ENCODE results near the gene JUNB. TPM values are rescaled to one million over a fixed set of nuclear protein-coding genes. Genes with fewer than 3 reads are reported as not detected.
A peak's percentile ranks its signal among the peaks of the same experiment; 100 is the strongest.

JUNB gene
- 100 to 1,000 TPM in 1 of 10 donors, 10 to 100 TPM in 9; 13.8 to 217 (median 45.0) TPM for polyA plus RNA-seq (ENCODE audit: insufficient read length in 10 of 10)
- long read RNA-seq, donor 1, transcript JUNB-201 (1 exons, 1,820 nt), result major isoform, 92 of 92 reads
- long read RNA-seq, donor 1, partial matches to known transcripts, result 0 of 92 reads
- long read RNA-seq, donor 1, other reads (novel, unspliced or antisense), result 0 of 92 reads
- long read RNA-seq, donor 2, transcript JUNB-201 (1 exons, 1,820 nt), result major isoform, 12 of 12 reads
- long read RNA-seq, donor 2, partial matches to known transcripts, result 0 of 12 reads
- long read RNA-seq, donor 2, other reads (novel, unspliced or antisense), result 0 of 12 reads
- long read RNA-seq, donor 3, result 0 reads
- long read RNA-seq, donor 4, transcript JUNB-201 (1 exons, 1,820 nt), result major isoform, 37 of 37 reads
- long read RNA-seq, donor 4, partial matches to known transcripts, result 0 of 37 reads
- long read RNA-seq, donor 4, other reads (novel, unspliced or antisense), result 0 of 37 reads
- long read RNA-seq, donor 5, transcript JUNB-201 (1 exons, 1,820 nt), result major isoform, 278 of 278 reads
- long read RNA-seq, donor 5, partial matches to known transcripts, result 0 of 278 reads
- long read RNA-seq, donor 5, other reads (novel, unspliced or antisense), result 0 of 278 reads
- long read RNA-seq, donor 6, transcript JUNB-201 (1 exons, 1,820 nt), result major isoform, 63 of 63 reads
- long read RNA-seq, donor 6, partial matches to known transcripts, result 0 of 63 reads
- long read RNA-seq, donor 6, other reads (novel, unspliced or antisense), result 0 of 63 reads
- long read RNA-seq, donor 7, transcript JUNB-201 (1 exons, 1,820 nt), result major isoform, 64 of 64 reads
- long read RNA-seq, donor 7, partial matches to known transcripts, result 0 of 64 reads
- long read RNA-seq, donor 7, other reads (novel, unspliced or antisense), result 0 of 64 reads
- long read RNA-seq, donor 8, transcript JUNB-201 (1 exons, 1,820 nt), result major isoform, 39 of 39 reads
- long read RNA-seq, donor 8, partial matches to known transcripts, result 0 of 39 reads
- long read RNA-seq, donor 8, other reads (novel, unspliced or antisense), result 0 of 39 reads
- long read RNA-seq, donor 9, transcript JUNB-201 (1 exons, 1,820 nt), result major isoform, 64 of 64 reads
- long read RNA-seq, donor 9, partial matches to known transcripts, result 0 of 64 reads
- long read RNA-seq, donor 9, other reads (novel, unspliced or antisense), result 0 of 64 reads

DNA sequence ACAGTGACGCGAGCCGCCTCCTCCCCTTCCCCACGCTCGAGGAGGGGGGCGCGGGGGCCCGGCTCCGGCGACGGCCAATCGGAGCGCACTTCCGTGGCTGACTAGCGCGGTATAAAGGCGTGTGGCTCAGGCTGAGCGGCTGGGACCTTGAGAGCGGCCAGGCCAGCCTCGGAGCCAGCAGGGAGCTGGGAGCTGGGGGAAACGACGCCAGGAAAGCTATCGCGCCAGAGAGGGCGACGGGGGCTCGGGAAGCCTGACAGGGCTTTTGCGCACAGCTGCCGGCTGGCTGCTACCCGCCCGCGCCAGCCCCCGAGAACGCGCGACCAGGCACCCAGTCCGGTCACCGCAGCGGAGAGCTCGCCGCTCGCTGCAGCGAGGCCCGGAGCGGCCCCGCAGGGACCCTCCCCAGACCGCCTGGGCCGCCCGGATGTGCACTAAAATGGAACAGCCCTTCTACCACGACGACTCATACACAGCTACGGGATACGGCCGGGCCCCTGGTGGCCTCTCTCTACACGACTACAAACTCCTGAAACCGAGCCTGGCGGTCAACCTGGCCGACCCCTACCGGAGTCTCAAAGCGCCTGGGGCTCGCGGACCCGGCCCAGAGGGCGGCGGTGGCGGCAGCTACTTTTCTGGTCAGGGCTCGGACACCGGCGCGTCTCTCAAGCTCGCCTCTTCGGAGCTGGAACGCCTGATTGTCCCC, at the start of gene JUNB:
Gene JUNB, plus strand, starts transcription at position 142 of the 706 bp plus-strand sequence. Its CDS starts 286 bp downstream, at position 428.
- DNase-seq, result peak; percentile 96 to 98 (median 97)

GRCh38 chr19:12745166-12745897, 46.0 kb upstream of the JUNB start:
- no peak for DNase-seq

DNA sequence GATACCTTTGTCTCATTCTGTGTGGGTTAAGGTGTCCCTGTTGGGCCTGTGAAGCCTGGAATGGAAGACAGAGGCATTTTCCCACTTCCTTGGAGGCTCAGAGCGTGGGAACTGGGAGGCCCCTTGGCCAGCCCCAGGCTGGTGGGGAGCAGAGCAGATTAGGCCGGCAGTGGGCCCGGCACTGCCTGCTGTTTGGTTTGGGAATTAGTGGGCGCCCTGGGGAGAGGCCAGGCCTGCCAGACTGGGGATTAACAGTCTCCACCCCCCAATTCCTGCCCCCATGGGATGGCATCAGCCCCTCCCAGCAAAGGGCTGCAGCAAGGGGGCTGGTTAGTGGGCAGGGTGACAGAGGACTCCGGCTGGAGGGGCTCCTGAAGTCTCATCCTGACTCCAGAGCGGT, 42.8 kb upstream of the JUNB start:
- DNase-seq, result no peak

DNA sequence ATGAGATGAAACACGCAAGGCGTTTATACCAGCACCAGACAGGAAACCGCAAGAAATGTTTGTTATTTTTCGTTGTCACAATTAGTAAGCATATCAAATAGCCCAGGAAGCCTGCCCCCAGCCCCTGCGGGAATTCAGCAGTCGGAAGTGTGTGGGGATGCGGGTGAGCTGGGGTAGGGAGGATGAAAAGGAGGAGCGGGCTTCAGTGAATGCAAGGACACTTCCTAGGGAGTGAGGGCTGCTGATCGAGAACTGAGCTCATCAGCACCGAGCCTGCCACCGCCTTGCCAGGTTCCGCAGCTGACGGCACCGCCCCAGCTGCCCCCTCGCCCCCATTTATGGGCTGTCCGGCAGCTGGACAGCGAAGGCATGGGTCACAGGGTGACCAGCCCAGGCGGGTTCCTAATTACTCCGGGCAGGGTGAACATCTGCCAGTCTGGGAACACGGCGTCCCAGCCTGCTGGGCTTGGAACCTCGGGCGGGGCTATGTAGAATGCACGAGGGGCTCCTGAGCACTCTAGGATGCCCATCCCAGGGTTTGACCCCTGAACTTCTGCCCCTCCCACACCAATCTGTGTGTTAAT, 41.3 kb upstream of the JUNB start:
- no peak for DNase-seq

GRCh38 chr19:12750851-12751250, 40.4 kb upstream of the JUNB start:
- no peak for DNase-seq

GRCh38 chr19:12751635-12752034, 39.7 kb upstream of the JUNB start, which contains the start of gene BEST2:
Gene BEST2 (plus strand): TSS chr19:12751791. CDS start chr19:12752593, 802 bp downstream.
- DNase-seq, result no peak

GRCh38 chr19:12752056-12752781, 39.1 kb upstream of the JUNB start:
- no peak for DNase-seq

- DNase-seq, result no peak
Observed at GRCh38 chr19:12754465-12755196, 36.7 kb upstream of the JUNB start.

- no peak for DNase-seq
Observed at GRCh38 chr19:12756150-12756883, 35.0 kb upstream of the JUNB start.

GRCh38 chr19:12757544-12758274, 33.6 kb upstream of the JUNB start:
- DNase-seq, result peak; percentile 50 to 87 (median 79)

- DNase-seq, result no peak
Observed at GRCh38 chr19:12759686-12760085, 31.6 kb upstream of the JUNB start.

GRCh38 chr19:12763100-12763499, 28.2 kb upstream of the JUNB start:
- DNase-seq, result no peak

GRCh38 chr19:12764698-12765097, 26.6 kb upstream of the JUNB start:
- no peak for DNase-seq

DNA sequence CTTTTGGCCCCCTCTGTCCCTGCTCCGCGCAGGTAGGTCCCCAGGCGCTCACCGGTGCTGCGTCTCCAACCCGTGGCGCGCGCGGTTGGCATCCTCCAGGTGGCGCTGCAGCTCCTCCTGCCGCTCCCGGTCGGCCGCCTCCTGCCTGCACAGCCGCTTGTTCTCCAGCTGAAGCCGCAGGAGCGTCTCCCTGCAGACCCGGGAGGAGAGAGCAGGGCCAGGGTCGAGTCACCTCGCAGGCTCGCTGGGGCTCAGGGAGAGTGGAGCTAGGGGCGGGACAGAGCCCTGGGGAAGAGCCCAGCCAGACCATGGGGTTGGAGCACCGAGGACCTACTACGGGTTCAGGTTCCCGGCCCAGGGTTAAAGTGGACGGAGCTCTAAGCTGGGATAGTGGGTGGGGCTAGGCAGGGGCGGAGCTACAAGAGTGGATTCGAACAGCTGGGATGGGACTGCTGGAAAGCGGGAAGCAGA, 25.2 kb upstream of the JUNB start:
- DNase-seq, result peak in 2 of 3 donors; percentile 62 to 95

DNA sequence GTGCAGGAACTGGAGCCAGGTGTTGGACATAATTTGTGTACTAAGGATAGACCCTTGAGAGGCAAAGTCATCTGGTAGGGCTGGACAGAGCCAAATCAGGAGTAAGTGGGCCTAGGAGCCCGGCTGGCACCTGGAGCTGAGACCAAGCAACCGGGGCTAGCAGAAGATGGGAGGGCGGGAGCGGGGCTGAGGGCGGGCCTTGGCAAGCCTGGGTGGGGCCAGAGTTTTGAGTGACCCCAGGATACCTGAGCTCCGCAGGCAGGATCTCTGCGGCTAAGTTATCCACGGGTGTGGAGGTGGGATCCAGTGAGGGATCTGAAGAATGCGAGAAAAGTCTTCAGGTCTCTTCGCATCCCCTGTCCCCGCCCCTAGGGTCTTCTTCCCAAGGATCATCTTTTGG, 24.1 kb upstream of the JUNB start:
- no peak for DNase-seq

GRCh38 chr19:12767666-12768065, 23.6 kb upstream of the JUNB start:
- DNase-seq, result no peak

DNA sequence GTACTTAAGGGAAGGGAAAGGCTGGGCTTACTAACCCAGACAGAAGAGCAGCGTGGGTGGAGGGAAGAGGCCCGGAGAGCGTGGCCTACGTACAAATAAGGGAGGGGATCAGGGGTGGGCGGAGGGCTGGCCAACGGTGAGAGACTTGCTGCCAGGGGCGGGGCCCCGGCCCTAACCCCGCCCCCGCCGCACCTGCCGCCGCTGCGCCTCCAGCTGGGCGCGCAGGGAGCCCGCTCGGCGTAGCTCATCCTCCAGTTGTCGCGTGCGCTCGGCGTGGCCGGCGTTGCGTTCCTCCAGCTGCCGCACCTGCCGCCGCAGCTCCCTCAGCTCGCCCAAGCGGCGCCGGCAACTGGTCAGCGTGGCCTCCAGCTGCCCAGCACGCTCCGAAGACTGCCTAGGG, 21.6 kb upstream of the JUNB start:
- DNase-seq, result peak in 1 of 3 donors; percentile 66
